ENCODE measurements around the gene NHSL2.

Gene NHSL2

DNA sequence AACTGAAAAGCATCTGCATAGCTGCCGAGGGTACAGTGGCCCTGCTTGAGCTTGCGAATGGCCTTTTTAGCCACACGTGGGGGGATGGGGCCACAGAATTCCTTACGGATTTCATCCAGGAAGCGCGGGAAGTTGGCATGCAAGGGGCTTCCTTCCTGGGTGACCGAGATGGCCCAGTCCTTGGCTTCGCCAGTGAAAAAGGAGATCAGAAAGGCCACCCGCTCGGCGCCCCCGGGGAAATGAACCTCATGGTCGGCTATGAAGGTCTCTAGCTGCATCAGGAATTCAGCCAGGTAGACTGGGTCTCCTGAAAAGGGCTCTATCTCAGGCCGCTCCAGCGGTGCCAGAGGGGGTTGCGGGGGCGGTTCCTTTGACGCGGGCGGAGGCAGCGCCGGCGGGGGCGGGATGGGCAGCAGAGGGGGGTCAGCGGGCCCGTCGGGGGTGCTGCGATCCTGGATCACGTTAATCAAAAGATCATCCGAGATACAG is 220.2 kb downstream of the NHSL2 start:
- H3K79me2 ChIP-seq (ENCODE audit: insufficient read depth, low read length), result no peaks in the 10 kb centered on the region
- no peak overlapping the region for H3K4me3 ChIP-seq (ENCODE audit: low read depth in 1 of 2, low read length in 2 of 2)
- no peaks in the 10 kb centered on the region for H3K4me1 ChIP-seq (ENCODE audit: insufficient read depth, low read length)
- no peak overlapping the region for H3K9ac ChIP-seq (ENCODE audit: low read depth, low read length)
- H2AFZ ChIP-seq (ENCODE audit: low read depth, low read length), result no peak overlapping the region
- TF ChIP-seq CTCF (IDR thresholded peaks at IDR 0.05; ENCODE audit: borderline replicate concordance, extremely low read depth, low read length, poor library complexity, severe bottlenecking), result no peak
- TF ChIP-seq EZH2 (IDR thresholded peaks at IDR 0.05; ENCODE audit: borderline replicate concordance, low read depth, low read length, severe bottlenecking), result no peak
- H3K27me3 ChIP-seq (ENCODE audit: insufficient read depth, low read length, poor library complexity), result no peaks in the 10 kb centered on the region
- no peaks in the 10 kb centered on the region for H4K20me1 ChIP-seq (ENCODE audit: insufficient read depth, low read length)
- DNase-seq (no peak), ATAC-seq (ENCODE audit: insufficient read depth, low read depth) (no peak)
- H3K36me3 ChIP-seq (ENCODE audit: insufficient read depth, low read length), result no peaks in the 10 kb centered on the region
- H3K9me3 ChIP-seq (ENCODE audit: insufficient read depth, low read length, severe bottlenecking), result no peaks in the 10 kb centered on the region
- no peak overlapping the region for H3K4me2 ChIP-seq (ENCODE audit: insufficient read depth, low read length)
- no peak overlapping the region for H3K27ac ChIP-seq (ENCODE audit: low read length)

DNA sequence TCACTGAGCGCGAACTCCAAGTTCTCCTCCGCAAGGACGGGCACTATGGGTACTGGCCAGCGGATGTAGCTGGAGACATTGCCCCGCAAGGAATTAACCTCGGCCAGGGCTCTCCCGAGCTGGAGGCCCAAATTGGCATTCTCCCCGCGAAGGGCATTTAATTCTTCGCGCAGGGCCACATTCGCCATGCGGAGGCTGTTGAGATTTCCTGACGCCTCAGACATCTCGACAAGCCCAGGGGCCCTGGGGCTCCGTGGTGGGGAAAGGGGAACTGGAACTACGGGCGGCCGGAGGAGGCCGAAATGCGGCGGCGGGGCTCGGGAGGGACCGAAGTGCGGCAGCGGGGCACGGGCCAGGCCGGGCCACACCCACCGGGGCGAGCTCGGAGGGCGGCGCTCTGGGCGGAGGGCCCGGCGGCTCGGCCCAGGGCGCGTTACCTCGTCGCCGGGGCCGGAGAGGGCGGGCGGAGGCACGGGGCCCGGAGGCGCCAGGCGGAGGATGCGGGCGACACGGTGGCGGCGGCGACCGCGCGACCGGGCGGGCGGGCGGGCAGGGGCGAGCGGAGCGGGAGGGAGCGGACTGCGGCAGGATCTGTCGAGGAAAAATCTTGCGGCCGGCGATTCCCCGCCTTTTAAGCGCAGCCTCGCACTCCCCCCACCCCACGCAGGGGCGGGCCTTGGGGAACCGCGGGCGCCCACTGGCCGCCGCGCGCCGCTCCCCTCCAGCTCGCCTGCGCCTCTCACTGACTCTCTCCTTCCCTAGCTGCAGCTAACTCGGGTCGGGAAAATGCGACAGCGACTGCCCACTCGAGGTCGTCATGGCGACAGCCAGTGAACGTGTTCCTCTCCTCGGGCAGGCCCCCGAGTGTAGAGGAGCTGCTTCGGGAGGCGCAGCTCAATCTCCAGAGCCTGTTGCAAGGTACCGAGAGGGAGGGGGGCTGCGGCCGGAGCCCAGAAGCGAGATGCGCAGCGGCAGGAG is 221.0 kb downstream of the NHSL2 start, which contains the start of gene RTL5:
Gene RTL5 (minus strand): TSS at position 599 of the 978 bp plus-strand sequence.
- Histone ChIP-seq H3K4me3 (ENCODE audit: low read depth in 1 of 2, low read length in 2 of 2) (no peak within 1 kb of the TSS), H3K4me1 (ENCODE audit: insufficient read depth, low read length) (no peaks in the 10 kb centered on the region), H3K9ac (ENCODE audit: low read depth, low read length) (no peak within 1 kb of the TSS), H4K20me1 (ENCODE audit: insufficient read depth, low read length) (no peaks in the 10 kb centered on the region), H3K9me3 (ENCODE audit: insufficient read depth, low read length, severe bottlenecking) (no peaks in the 10 kb centered on the region), H3K4me2 (ENCODE audit: insufficient read depth, low read length) (no peak within 1 kb of the TSS), H2AFZ (ENCODE audit: low read depth, low read length) (no peak within 1 kb of the TSS), H3K27me3 (ENCODE audit: insufficient read depth, low read length, poor library complexity) (no peaks in the 10 kb centered on the region), H3K27ac (ENCODE audit: low read length) (no peak within 1 kb of the TSS), H3K36me3 (ENCODE audit: insufficient read depth, low read length) (no peaks in the 10 kb centered on the region), H3K79me2 (ENCODE audit: insufficient read depth, low read length) (no peaks in the 10 kb centered on the region)
- no peak for ATAC-seq (ENCODE audit: insufficient read depth, low read depth)
- TF ChIP-seq EZH2 (IDR thresholded peaks at IDR 0.05; ENCODE audit: borderline replicate concordance, low read depth, low read length, severe bottlenecking) (no peak), CTCF (IDR thresholded peaks at IDR 0.05; ENCODE audit: borderline replicate concordance, extremely low read depth, low read length, poor library complexity, severe bottlenecking) (no peak)
- no peak for DNase-seq

DNA sequence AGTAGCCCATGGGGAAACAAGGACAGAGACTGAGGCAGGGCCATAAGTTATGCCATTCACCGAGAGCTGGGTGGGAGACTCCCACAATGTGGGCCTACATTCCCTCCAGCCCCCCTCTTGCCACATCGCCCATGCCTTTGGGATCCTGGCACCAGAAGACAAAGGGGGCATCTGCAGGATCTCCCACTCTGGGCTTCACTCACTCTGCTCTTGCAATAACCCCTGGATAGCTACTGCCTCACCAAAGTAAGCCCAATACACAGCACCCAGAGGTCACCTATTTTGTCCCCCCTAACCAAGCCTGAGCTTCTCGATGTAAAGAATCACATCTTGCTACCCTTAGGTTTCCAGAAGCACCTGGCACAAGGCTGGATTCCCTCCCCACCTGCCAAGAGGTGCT is 221.8 kb downstream of the NHSL2 start:
- H3K36me3 ChIP-seq (ENCODE audit: insufficient read depth, low read length), result no peaks in the 10 kb centered on the region
- H3K27ac ChIP-seq (ENCODE audit: low read length), result no peak overlapping the region
- ATAC-seq (ENCODE audit: insufficient read depth, low read depth), result no peak
- no peak overlapping the region for H3K4me2 ChIP-seq (ENCODE audit: insufficient read depth, low read length)
- no peaks in the 10 kb centered on the region for H3K4me1 ChIP-seq (ENCODE audit: insufficient read depth, low read length)
- no peaks in the 10 kb centered on the region for H3K9me3 ChIP-seq (ENCODE audit: insufficient read depth, low read length, severe bottlenecking)
- no peaks in the 10 kb centered on the region for H3K27me3 ChIP-seq (ENCODE audit: insufficient read depth, low read length, poor library complexity)
- no peak for DNase-seq
- no peaks in the 10 kb centered on the region for H4K20me1 ChIP-seq (ENCODE audit: insufficient read depth, low read length)
- no peak overlapping the region for H2AFZ ChIP-seq (ENCODE audit: low read depth, low read length)
- TF ChIP-seq CTCF (IDR thresholded peaks at IDR 0.05; ENCODE audit: borderline replicate concordance, extremely low read depth, low read length, poor library complexity, severe bottlenecking), result no peak
- no peak for TF ChIP-seq EZH2 (IDR thresholded peaks at IDR 0.05; ENCODE audit: borderline replicate concordance, low read depth, low read length, severe bottlenecking)
- no peaks in the 10 kb centered on the region for H3K79me2 ChIP-seq (ENCODE audit: insufficient read depth, low read length)
- no peak overlapping the region for H3K9ac ChIP-seq (ENCODE audit: low read depth, low read length)
- no peak overlapping the region for H3K4me3 ChIP-seq (ENCODE audit: low read depth in 1 of 2, low read length in 2 of 2)

Measured in DND-41 (cell line).